Activated naive CD4-positive, alpha-beta T cell treated with anti-CD3 and anti-CD28 coated beads, Interleukin-2, amount 10 ng/mL, durations not matched to agents 7 days and 5 days (primary cell): Measurements from ENCODE around the gene BLTP3B.
A peak's percentile ranks its signal among the peaks of the same experiment; 100 is the strongest.

Source experiments
- CTCF ChIA-PET: fragments of 350-600 bp; sonication (Branson Sonifier 250); formaldehyde crosslinking; loops from one replicate; lab custom pipeline; 2021; ENCODE audit warnings: antibody characterized with exemption; lab: Charles Lee
- DNase-seq: peaks from one replicate; pipeline ENCODE4 v3.0.0-alpha.2; 2020
- H3K27ac Mint-ChIP-seq: one replicate; pipeline ENCODE4 v1.8.0; 2021; ENCODE audit warnings: mild to moderate bottlenecking, moderate library complexity, mixed read lengths
- H3K27me3 Mint-ChIP-seq: one replicate; pipeline ENCODE4 v1.8.0; 2021; ENCODE audit warnings: mild to moderate bottlenecking, mixed read lengths
- H3K36me3 Mint-ChIP-seq: one replicate; pipeline ENCODE4 v1.8.0; 2021; ENCODE audit warnings: mixed read lengths
- H3K4me1 Mint-ChIP-seq: one replicate; pipeline ENCODE4 v1.8.0; 2021; ENCODE audit warnings: mixed read lengths
- H3K4me3 Mint-ChIP-seq: one replicate; pipeline ENCODE4 v1.8.0; 2021; ENCODE audit warnings: mild to moderate bottlenecking, moderate library complexity, mixed read lengths
- H3K9me3 Mint-ChIP-seq: one replicate; pipeline ENCODE4 v1.8.0; 2021; ENCODE audit warnings: mixed read lengths

BLTP3B gene

DNA sequence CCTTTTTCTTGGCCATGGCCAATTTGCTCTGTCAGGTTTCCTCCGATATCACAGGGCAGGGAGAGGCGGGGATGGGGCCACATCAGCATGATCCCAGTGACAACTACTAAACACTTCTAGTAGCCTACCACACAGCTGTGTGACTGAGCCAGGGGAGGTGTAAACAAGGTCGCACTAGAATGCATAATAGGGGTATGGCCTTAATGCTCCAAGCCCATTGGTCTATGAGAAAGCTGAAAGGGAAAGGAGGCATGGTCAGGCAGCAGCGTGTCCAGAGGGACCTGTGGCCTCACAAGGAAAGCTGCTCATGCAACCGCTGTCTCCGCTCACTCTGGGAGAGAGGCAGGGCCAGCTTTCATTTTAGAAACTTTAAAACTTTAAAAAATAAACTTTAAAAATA is 30.4 kb upstream of the BLTP3B start:
- CTCF ChIA-PET: interaction anchor here (1.4 kb wide), 1 partner anchor 18 kb away, joined by 4 read pairs; no protein-coding TSS in a partner anchor
- no peak for DNase-seq
- no peaks in the 10 kb centered on the region for H3K4me1 Mint-ChIP-seq
- H3K27me3 Mint-ChIP-seq: no peaks in the 10 kb centered on the region
- H3K9me3 Mint-ChIP-seq: no peaks in the 10 kb centered on the region
- no peak overlapping the region for H3K27ac Mint-ChIP-seq
- peaks cover 15% of the 10 kb centered on the region for H3K36me3 Mint-ChIP-seq
- no peak overlapping the region for H3K4me3 Mint-ChIP-seq

DNA sequence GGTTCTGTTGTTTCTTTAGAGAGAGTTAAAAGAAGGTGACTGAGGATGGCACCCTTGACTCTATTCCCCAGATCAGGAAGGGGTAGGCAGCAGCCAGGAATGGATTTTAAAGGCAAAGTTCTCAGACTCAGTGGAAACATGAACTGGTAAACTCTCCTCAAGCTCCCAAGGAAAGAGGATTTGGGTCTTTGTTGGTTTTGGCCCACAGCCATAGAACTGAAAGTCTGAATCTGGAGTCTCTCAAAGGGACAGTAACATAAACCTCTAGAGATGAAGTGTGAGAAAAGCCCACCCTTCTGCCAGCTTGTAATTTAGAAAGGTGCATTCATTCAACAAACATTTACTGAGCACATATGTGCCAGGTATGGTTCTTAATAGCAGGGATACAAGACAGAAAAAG is 28.6 kb upstream of the BLTP3B start:
- H3K27ac Mint-ChIP-seq: no peak overlapping the region
- no peaks in the 10 kb centered on the region for H3K27me3 Mint-ChIP-seq
- no peaks in the 10 kb centered on the region for H3K9me3 Mint-ChIP-seq
- no peaks in the 10 kb centered on the region for H3K4me1 Mint-ChIP-seq
- DNase-seq: no peak
- CTCF ChIA-PET: interaction anchor here (1.5 kb wide), 1 partner anchor 17 kb away, joined by 3 read pairs; no protein-coding TSS in a partner anchor
- H3K4me3 Mint-ChIP-seq: no peak overlapping the region
- peaks cover 5% of the 10 kb centered on the region for H3K36me3 Mint-ChIP-seq

DNA sequence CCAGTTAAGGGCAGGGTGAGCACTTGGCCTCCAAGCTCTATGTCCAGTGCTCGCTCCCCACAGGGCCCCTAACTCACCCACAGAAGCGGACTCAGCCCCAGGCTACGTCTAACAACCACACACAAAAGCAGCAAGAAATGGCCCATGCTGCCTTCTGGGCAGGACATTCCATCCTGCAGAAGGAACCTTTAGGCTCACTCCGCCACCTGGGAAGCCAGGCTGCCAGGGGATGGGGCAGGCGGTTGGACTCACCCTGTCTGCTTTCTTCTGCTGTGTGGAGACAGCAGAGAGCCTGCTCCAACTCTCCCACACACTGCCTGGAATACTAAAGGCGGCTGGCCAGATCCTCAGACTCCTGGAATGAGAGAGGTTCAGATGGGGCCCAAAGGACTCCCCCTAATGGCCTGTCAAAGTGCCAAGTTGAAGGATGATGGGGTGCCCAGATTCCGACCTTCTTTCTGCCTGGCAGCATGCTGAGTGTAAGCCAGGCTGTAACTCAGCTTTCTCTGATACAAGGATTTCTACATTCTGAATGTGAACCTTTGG is 27.7 kb upstream of the BLTP3B start:
- Mint-ChIP-seq H3K9me3 (no peaks in the 10 kb centered on the region), H3K27ac (no peak overlapping the region), H3K36me3 (peaks cover 7% of the 10 kb centered on the region), H3K4me3 (no peak overlapping the region), H3K4me1 (no peaks in the 10 kb centered on the region), H3K27me3 (no peaks in the 10 kb centered on the region)
- no peak for DNase-seq
- CTCF ChIA-PET: interaction anchor here (0.6 to 1.5 kb wide), 2 partner anchors 16 to 234 kb away, joined by 3 read pairs; no protein-coding TSS in a partner anchor

DNA sequence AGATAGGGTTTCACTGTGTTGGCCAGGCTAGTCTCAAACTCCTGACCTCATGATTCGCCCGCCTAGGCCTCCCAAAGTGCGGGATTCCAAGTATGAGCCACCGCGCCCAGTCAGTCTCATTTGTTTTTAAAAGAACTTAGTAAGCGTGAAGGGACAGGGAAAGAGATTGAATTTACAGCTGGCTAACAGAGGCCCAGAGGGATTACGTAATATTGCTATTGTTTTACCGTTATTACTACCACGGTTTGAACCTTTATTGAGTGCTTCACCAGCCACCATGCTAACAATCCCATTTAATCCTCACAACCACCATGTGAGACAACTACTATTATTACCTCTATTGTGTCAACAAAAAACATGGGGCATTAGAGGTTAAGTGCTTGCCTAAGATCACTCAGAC is 26.7 kb upstream of the BLTP3B start:
- CTCF ChIA-PET: interaction anchor here (1.0 kb wide), 2 partner anchors 9 to 65 kb away, joined by 3 to 4 read pairs; no protein-coding TSS in a partner anchor
- Mint-ChIP-seq H3K36me3 (peaks cover 7% of the 10 kb centered on the region), H3K4me1 (peaks cover 2% of the 10 kb centered on the region), H3K27me3 (no peaks in the 10 kb centered on the region), H3K27ac (no peak overlapping the region), H3K4me3 (no peak overlapping the region), H3K9me3 (no peaks in the 10 kb centered on the region)
- DNase-seq: no peak

DNA sequence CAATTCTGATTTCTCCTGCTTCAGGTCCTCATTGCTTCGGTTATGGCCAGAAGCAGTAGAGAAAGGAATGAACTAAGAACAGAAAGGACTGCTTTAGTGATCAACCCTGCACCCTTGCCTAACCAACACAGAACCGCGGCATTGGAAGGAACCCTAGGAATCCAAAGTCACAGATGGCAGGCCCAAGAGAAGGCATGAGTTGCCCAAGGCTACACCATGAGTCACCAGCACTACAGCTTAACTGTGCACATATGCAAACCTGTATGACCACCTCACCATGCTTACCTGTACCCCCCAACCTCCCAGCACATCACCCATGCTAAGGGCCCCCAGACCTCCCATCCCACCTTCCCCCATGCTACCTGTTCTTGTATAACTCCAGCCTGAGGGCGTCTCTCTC is 25.9 kb upstream of the BLTP3B start:
- H3K4me3 Mint-ChIP-seq: no peak overlapping the region
- no peak overlapping the region for H3K27ac Mint-ChIP-seq
- H3K36me3 Mint-ChIP-seq: peaks cover 7% of the 10 kb centered on the region
- H3K4me1 Mint-ChIP-seq: peaks cover 9% of the 10 kb centered on the region
- CTCF ChIA-PET: interaction anchor here (1.0 kb wide), 1 partner anchor 9 kb away, joined by 3 read pairs; no protein-coding TSS in a partner anchor
- no peaks in the 10 kb centered on the region for H3K27me3 Mint-ChIP-seq
- no peaks in the 10 kb centered on the region for H3K9me3 Mint-ChIP-seq
- no peak for DNase-seq

DNA sequence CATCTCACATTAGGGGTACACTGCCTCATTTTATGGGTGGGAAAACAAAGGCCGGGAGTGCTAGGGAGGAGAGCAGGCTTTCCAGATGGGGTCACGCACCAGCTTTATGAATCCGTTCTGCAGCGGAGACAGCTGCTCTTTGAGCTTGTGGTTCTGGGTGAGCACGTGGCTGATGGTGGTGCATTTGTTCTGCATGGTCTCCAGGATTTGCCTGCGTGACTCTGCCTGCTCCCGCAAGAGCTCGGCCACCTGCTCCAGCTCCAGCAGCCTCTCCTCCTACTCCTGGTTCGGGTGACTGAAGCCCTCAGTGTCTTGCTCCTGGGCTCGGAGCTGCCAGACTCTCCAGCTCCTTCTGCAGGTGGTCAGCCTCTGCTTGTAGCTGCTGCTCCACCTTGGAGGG is 23.6 kb upstream of the BLTP3B start:
- Mint-ChIP-seq H3K27me3 (no peaks in the 10 kb centered on the region), H3K9me3 (no peaks in the 10 kb centered on the region), H3K27ac (no peak overlapping the region), H3K4me3 (no peak overlapping the region), H3K36me3 (peaks cover 7% of the 10 kb centered on the region), H3K4me1 (peaks cover 15% of the 10 kb centered on the region)
- no peak for DNase-seq
- CTCF ChIA-PET: interaction anchor here (4.0 kb wide), 1 partner anchor 12 kb away, joined by 37 read pairs; no protein-coding TSS in a partner anchor

DNA sequence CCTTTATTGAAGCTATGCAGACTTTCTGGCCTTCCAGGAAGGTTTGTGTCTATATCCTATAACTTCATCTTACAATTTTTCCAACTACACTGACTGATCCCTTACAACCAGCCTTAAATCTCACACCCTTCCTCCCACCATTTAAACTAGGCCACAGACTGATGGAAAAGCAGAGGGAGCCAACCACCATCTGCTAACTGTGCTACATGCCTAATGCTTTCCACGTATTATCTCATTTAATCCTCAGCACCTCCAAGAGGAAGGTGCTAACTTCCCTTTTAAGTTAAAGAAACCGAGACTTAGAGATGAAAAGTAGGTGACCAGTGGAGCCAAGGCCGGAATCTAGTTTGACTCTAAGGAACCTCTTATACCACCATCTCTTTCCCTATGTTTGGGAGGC is 22.7 kb upstream of the BLTP3B start:
- no peak for DNase-seq
- no peaks in the 10 kb centered on the region for H3K9me3 Mint-ChIP-seq
- H3K4me1 Mint-ChIP-seq: peaks cover 15% of the 10 kb centered on the region
- CTCF ChIA-PET: interaction anchor here (0.5 to 4.0 kb wide), 2 partner anchors 11 to 19 kb away, joined by 3 to 37 read pairs; no protein-coding TSS in a partner anchor
- H3K27me3 Mint-ChIP-seq: no peaks in the 10 kb centered on the region
- H3K27ac Mint-ChIP-seq: no peak overlapping the region
- peaks cover 7% of the 10 kb centered on the region for H3K36me3 Mint-ChIP-seq
- no peak overlapping the region for H3K4me3 Mint-ChIP-seq

DNA sequence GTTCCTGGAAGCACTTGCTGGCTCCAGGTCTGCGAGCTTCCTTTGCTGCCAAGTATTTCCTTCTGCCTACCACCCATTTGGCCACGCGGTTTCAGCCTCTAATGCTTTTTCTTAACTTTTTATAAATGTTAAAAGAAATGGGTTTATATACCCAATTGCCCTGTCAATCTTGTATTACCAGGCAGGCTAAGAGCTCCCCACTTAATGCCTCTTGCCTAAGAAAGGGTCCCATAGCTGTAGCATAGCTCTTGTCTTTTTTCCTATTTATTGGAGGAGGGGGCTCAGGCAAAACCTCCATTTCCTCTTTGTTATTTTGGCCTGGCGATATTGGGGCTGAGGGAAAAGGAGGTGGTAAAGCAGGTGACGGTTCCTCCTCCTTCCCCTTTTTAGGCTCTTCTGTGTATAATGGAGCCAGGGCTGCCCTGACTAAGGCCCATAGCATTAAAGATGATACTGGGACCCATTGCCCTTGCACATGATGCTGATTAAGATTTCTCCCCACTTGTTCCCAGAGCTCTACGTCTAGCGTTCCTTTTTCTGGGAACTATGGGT is 21.6 kb upstream of the BLTP3B start:
- peaks cover 15% of the 10 kb centered on the region for H3K4me1 Mint-ChIP-seq
- H3K27ac Mint-ChIP-seq: no peak overlapping the region
- H3K36me3 Mint-ChIP-seq: peaks cover 7% of the 10 kb centered on the region
- peak overlapping the region; percentile 31 for H3K4me3 Mint-ChIP-seq
- CTCF ChIA-PET: interaction anchor here (1.4 to 4.0 kb wide), 2 partner anchors 10 to 17 kb away, joined by 4 to 37 read pairs; no protein-coding TSS in a partner anchor
- DNase-seq: no peak
- H3K27me3 Mint-ChIP-seq: no peaks in the 10 kb centered on the region
- no peaks in the 10 kb centered on the region for H3K9me3 Mint-ChIP-seq

DNA sequence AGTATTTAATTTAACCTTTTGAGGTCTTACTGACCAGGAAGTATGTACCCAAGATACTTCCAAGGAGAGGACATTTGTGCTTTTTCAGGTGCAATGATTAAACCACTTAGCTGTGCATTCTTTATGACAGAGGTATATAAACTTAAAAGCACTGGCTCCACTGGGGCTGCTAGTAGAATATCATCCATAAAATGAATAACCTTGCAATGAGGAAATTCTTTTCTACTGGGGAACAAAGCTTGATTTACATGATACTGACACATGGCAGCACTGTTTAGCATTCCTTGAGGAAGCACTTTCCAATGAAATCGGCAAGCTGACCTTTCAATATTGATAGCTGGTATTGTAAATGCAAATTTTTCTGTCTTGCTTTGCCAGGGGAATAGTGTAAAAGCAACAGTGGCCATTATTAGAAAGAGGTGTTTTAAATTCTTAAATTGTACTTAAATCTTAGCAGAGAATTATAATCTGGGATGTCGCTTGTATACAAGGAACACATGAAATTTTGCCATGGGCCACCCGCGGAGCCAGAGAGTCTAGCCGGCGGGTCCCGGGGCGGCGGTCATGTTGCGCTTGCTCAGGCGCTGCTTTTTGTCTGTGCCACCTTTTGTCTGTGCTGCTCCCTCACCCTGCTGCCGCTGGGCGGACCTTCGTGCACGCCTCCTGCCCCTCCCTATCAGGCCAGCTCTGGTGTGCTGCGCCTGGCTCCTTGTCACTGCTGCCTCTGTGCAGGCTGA is 20.9 kb upstream of the BLTP3B start:
- H3K36me3 Mint-ChIP-seq: peaks cover 8% of the 10 kb centered on the region
- CTCF ChIA-PET: interaction anchor here (1.0 to 4.0 kb wide), 3 partner anchors 9 to 22 kb away, joined by 3 to 37 read pairs (median 4); no protein-coding TSS in a partner anchor
- H3K4me1 Mint-ChIP-seq: peaks cover 15% of the 10 kb centered on the region
- no peaks in the 10 kb centered on the region for H3K27me3 Mint-ChIP-seq
- peak overlapping the region; percentile 31 for H3K4me3 Mint-ChIP-seq
- peak; percentile 82 for DNase-seq
- H3K27ac Mint-ChIP-seq: no peak overlapping the region
- no peaks in the 10 kb centered on the region for H3K9me3 Mint-ChIP-seq

DNA sequence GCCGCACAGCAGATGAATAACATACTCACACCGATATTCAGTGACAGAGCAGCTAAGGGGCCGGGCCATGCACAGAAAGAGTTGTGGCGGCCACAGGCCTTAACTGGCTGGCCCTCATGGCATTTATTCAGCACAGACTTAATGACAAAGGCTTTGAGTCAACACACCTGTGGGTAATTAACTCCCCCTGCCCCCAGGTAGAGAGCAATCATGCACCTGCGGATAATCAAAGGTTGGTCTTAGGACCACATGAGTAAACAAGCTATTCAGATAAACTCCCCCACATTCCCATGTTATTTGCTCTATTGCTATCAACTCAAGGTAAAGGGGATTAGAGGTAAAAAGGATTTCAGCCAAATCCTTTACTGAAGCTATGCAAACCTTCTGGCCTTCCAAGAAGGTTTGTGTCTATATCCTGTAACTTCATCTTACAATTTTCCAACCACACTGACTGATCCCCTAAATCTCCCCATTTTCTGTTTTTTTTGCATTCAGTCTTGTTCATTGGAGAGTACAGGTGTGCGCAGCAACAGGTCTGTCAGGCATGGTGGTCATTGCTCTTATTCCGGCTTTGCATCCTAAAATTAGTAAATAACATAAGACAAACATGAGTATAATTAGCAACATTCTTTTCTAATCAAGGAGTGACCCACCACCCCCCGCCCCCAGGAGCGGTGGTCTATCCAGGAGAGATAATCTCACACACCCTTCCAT is 16.9 kb upstream of the BLTP3B start:
- no peaks in the 10 kb centered on the region for H3K27me3 Mint-ChIP-seq
- no peak overlapping the region for H3K4me3 Mint-ChIP-seq
- no peaks in the 10 kb centered on the region for H3K9me3 Mint-ChIP-seq
- H3K27ac Mint-ChIP-seq: no peak overlapping the region
- H3K36me3 Mint-ChIP-seq: peaks cover 1% of the 10 kb centered on the region
- CTCF ChIA-PET: interaction anchor here (0.6 kb wide), 1 partner anchor 112 kb away, joined by 3 read pairs; no protein-coding TSS in a partner anchor
- no peak for DNase-seq
- peaks cover 20% of the 10 kb centered on the region for H3K4me1 Mint-ChIP-seq

DNA sequence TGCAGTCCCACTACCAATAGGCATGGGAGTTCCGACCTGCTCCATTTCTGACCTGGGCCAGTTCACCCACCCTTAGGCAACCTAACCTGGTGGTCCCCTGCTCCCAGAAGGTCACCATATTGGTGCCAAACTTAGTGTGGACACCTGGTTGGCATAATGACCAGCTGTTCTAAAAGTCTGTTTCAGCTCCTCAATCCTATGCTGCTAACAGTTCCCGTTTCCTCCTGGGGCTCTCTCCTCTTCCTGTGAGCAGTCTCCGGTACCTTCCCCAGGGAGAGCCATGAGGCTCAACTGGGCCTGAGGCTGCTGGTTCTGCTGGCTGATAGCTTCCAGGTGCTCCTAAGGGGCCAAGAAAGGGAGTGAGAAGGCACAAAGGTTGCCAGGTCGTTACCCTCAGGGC is 15.9 kb upstream of the BLTP3B start:
- H3K36me3 Mint-ChIP-seq: peaks cover 1% of the 10 kb centered on the region
- H3K27me3 Mint-ChIP-seq: no peaks in the 10 kb centered on the region
- no peak for DNase-seq
- no peak overlapping the region for H3K4me3 Mint-ChIP-seq
- no peak overlapping the region for H3K27ac Mint-ChIP-seq
- H3K4me1 Mint-ChIP-seq: peaks cover 12% of the 10 kb centered on the region
- CTCF ChIA-PET: no interaction called here
- H3K9me3 Mint-ChIP-seq: no peaks in the 10 kb centered on the region

DNA sequence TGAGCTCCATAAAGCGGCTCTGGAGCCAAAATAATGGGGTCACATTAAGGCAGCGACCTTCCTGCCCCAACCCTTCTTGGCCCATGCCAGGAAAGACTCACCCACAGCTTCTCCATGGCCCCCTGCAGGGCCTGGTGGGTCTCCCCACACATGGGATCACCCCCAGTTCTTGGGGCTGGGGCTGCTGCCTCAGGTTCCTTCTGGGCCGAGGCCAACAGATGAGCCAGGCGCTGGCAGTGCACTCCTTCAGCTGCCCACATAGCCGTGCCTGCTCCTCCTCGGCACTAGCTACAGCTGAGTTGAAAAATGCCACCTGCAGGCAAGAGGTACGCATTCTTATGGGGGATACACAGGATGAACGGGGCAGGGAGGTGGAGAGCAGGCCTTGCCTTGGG is 14.8 kb upstream of the BLTP3B start:
- DNase-seq: no peak
- CTCF ChIA-PET: no interaction called here
- Mint-ChIP-seq H3K9me3 (no peaks in the 10 kb centered on the region), H3K27ac (no peak overlapping the region), H3K4me3 (no peak overlapping the region), H3K36me3 (peaks cover 1% of the 10 kb centered on the region), H3K4me1 (peaks cover 6% of the 10 kb centered on the region), H3K27me3 (no peaks in the 10 kb centered on the region)

DNA sequence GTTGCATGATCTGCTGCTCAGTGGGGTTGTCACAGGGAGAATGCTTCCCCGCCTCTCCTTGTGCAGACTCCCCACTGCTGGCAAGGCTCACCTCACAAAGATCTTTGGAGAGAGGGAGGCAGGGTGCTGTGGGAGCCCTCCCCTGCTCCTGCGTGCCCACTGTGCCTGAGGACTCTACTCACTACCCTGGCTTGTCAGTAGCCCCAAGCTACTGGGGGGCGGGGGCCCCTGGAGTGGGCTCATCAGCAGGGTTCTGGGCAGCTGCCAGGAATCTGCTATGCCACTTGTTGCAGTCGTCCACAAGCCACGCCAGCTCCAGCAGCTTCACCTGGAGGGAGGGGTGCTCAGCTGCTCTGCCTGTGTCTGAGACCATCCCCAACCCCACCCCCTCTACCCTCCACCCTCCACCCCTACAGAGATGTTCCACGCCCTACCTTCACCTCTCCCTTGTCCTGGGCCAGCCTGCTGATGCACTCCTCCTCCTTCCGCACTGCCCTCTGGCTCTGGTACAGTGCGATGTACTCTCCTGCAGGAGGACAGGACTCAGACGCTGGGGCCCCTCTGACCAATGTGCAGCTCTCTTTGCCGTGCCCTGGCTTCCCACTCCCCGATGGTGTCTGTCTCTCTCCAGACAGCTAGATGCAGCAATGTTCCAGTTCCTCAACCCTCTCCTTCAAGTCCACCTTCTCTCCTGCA is 14.2 kb upstream of the BLTP3B start:
- H3K9me3 Mint-ChIP-seq: no peaks in the 10 kb centered on the region
- no peak overlapping the region for H3K27ac Mint-ChIP-seq
- H3K4me1 Mint-ChIP-seq: peaks cover 6% of the 10 kb centered on the region
- DNase-seq: no peak
- H3K36me3 Mint-ChIP-seq: peaks cover 1% of the 10 kb centered on the region
- H3K27me3 Mint-ChIP-seq: no peaks in the 10 kb centered on the region
- no peak overlapping the region for H3K4me3 Mint-ChIP-seq
- CTCF ChIA-PET: no interaction called here
